Measurements from ENCODE around the gene PSMG4. TPM values are rescaled to one million over a fixed set of nuclear protein-coding genes. Genes with fewer than 3 reads are reported as not detected.

PSMG4 gene
- total RNA-seq, 1 donor from 2014 or later, result 25.0 TPM

DNA sequence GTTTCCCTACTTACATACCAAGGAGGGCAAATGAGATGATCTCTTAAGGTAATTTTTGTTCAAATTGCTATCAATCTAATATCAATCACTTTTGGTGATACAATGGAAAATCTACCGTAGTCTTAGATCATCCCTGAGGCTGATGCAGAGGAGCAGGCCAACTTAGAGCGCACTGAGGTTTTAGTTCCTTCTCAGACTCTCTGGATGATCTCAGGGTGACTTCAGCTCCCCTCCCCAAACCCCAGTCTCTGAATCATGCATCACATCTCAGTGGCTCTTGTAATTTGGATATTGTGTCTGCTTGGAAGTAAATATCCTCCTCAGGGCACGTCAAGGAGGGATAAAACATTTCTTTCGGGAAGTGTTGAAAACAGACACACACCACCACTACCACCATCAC lies 37.2 kb upstream of the PSMG4 start:
- Histone ChIP-seq H3K9me3 (no peaks in the 10 kb centered on the region), H3K4me3 (no peak overlapping the region), H3K27ac (no peak overlapping the region), H3K4me1 (peaks cover 6% of the 10 kb centered on the region), H3K27me3 (no peaks in the 10 kb centered on the region), H3K36me3 (no peaks in the 10 kb centered on the region)
- DNase-seq (ENCODE audit: extremely low spot score in 2 of 2), result no peak
- intact Hi-C loops (cut with DNase I), result no loop called here
- TF ChIP-seq POLR2AphosphoS5 (IDR thresholded peaks at IDR 0.05; ENCODE audit: insufficient read depth in 1 of 2, low read depth in 1 of 2) (no peak), POLR2A (IDR thresholded peaks at IDR 0.05) (no peak)
- TF ChIP-seq, protein P1, sequence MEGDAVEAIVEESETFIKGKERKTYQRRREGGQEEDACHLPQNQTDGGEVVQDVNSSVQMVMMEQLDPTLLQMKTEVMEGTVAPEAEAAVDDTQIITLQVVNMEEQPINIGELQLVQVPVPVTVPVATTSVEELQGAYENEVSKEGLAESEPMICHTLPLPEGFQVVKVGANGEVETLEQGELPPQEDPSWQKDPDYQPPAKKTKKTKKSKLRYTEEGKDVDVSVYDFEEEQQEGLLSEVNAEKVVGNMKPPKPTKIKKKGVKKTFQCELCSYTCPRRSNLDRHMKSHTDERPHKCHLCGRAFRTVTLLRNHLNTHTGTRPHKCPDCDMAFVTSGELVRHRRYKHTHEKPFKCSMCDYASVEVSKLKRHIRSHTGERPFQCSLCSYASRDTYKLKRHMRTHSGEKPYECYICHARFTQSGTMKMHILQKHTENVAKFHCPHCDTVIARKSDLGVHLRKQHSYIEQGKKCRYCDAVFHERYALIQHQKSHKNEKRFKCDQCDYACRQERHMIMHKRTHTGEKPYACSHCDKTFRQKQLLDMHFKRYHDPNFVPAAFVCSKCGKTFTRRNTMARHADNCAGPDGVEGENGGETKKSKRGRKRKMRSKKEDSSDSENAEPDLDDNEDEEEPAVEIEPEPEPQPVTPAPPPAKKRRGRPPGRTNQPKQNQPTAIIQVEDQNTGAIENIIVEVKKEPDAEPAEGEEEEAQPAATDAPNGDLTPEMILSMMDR (IDR thresholded peaks at IDR 0.05), result no peak

DNA sequence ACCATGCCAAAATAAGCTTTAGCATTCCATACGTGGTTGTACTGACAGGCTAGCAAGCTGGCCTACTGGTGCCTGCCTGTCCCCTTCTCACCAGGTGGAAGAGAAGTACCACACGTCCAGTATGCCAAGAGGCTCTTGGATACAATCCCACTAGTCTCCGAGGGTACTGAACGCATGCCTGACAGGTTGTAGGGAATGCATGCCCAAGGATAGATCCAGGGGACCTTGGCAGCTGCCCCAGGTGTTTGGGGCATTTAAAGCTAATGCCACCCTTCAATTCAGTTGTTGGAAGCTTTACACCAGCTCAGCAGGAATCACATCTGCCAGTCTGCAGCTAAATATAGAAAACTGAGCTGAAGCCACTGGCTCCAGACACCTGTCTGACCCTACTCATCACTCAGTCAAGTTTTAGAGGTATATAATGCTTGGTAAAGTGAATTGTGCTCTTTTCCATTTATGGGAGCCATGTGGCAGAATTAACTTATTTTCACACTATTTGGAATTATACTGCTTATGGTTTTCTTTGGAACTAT lies 36.2 kb upstream of the PSMG4 start:
- Histone ChIP-seq H3K9me3 (no peaks in the 10 kb centered on the region), H3K27me3 (no peaks in the 10 kb centered on the region), H3K4me1 (peaks cover 16% of the 10 kb centered on the region), H3K4me3 (no peak overlapping the region), H3K27ac (no peak overlapping the region), H3K36me3 (no peaks in the 10 kb centered on the region)
- DNase-seq (ENCODE audit: extremely low spot score in 2 of 2), result no peak
- intact Hi-C loops (cut with DNase I), result no loop called here
- no peak for TF ChIP-seq POLR2A (IDR thresholded peaks at IDR 0.05)
- TF ChIP-seq, protein P1 (IDR thresholded peaks at IDR 0.05), result no peak
- TF ChIP-seq POLR2AphosphoS5 (IDR thresholded peaks at IDR 0.05; ENCODE audit: insufficient read depth in 1 of 2, low read depth in 1 of 2), result no peak

DNA sequence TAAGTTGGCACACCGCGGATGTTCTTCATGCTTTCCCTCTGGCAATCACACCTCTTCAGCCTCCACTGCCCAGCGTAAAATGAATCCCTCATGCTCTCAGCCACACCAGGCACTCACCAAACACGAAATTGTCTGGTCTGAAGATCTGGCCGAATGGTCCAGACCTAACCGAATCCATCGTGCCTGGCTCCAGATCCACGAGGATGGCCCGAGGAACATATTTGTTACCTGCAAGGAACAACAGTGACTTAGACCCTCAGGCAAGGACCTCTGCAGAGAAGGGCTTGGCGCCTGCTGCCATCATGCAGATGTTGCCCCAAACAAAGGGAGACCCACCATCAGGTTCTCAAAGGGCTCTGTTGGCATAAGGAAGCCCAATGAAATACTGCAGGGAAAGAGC lies 32.7 kb upstream of the PSMG4 start:
- intact Hi-C loops (cut with DNase I), result loop anchor here (5.0 kb wide), 1 partner anchor 984 kb away; no protein-coding TSS in a partner anchor
- TF ChIP-seq POLR2AphosphoS5 (IDR thresholded peaks at IDR 0.05; ENCODE audit: insufficient read depth in 1 of 2, low read depth in 1 of 2) (no peak), POLR2A (IDR thresholded peaks at IDR 0.05) (no peak)
- TF ChIP-seq, protein P1 (IDR thresholded peaks at IDR 0.05), result no peak
- no peak overlapping the region for H3K4me3 ChIP-seq
- H3K9me3 ChIP-seq, result no peaks in the 10 kb centered on the region
- no peaks in the 10 kb centered on the region for H3K27me3 ChIP-seq
- H3K4me1 ChIP-seq, result peaks cover 48% of the 10 kb centered on the region
- no peak overlapping the region for H3K27ac ChIP-seq
- DNase-seq (ENCODE audit: extremely low spot score in 2 of 2), result no peak
- no peaks in the 10 kb centered on the region for H3K36me3 ChIP-seq

DNA sequence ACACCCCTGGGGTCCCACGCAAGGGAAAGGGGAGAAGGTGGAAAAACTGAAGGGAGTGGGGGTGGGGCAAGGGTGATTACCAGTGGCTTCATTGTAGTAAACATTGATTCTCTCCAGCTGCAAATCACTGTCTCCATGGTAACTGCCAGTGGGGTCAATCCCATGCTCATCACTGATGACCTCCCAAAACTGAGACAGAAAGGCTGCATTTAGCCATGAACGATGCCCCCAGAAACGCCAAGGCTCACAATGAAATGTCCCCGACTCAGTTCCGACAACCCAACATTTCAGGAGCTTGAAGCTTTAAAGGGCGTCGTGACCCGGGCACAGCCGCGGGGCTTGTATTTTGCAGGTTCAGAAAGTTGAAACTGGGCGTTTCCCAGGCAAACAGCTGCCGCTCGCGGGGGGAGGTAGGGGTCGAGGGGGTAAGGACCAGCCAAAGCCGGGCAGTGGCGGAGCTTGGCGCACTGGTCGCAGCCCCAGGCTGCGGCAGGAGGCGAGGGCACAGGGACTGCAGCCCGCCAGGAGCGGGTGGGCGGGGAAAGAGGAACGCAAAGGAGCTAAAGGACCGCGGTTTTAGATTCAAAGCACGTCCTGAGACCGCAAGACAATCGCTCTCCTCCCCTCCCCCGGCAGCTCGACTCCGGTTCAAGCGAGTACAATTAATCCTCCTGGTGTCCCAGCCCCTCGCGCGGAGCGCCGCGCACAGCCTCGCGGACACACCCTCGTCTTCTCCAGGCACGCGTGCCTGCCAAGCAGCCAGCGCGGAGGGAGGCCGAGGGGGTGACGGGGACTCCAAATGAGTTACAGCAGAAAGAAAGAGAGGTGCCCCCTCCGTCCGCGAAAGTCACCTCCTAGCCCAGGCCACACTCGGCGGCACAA lies 32.0 kb upstream of the PSMG4 start:
- Histone ChIP-seq H3K4me3 (peak overlapping the region; percentile 48 to 52), H3K9me3 (no peaks in the 10 kb centered on the region), H3K4me1 (peaks cover 54% of the 10 kb centered on the region), H3K27me3 (no peaks in the 10 kb centered on the region), H3K36me3 (no peaks in the 10 kb centered on the region), H3K27ac (no peak overlapping the region)
- intact Hi-C loops (cut with DNase I), result loop anchor here (5.0 kb wide), 1 partner anchor 984 kb away; no protein-coding TSS in a partner anchor
- no peak for TF ChIP-seq POLR2AphosphoS5 (IDR thresholded peaks at IDR 0.05; ENCODE audit: insufficient read depth in 1 of 2, low read depth in 1 of 2)
- TF ChIP-seq, protein P1 (IDR thresholded peaks at IDR 0.05), result no peak
- no peak for TF ChIP-seq POLR2A (IDR thresholded peaks at IDR 0.05)
- no peak for DNase-seq (ENCODE audit: extremely low spot score in 2 of 2)
